KOPT-K1 (cell line): ENCODE measurements around the gene SNCAIP.

Experiments
- H3K27ac ChIP-seq: fragments of 200-600 bp; sonication (generic); 2 replicates; pipeline ENCODE4 v1.5.1; 2016; ENCODE audit warnings: antibody characterized with exemption, mild to moderate bottlenecking, low read depth, low read length; ENCODE audit not compliant: poor library complexity, severe bottlenecking
- H3K36me3 ChIP-seq: fragments of 200-600 bp; sonication (generic); 2 replicates; pipeline ENCODE4 v1.5.1; 2017; ENCODE audit warnings: antibody characterized with exemption, mild to moderate bottlenecking, low read length, moderate library complexity; ENCODE audit not compliant: insufficient read depth
- H3K9me3 ChIP-seq: fragments of 200-600 bp; sonication (generic); 2 replicates; pipeline ENCODE4 v1.5.1; 2017; ENCODE audit warnings: antibody characterized with exemption, low read length, mild to moderate bottlenecking; ENCODE audit not compliant: insufficient read depth, poor library complexity, severe bottlenecking

SNCAIP gene

DNA sequence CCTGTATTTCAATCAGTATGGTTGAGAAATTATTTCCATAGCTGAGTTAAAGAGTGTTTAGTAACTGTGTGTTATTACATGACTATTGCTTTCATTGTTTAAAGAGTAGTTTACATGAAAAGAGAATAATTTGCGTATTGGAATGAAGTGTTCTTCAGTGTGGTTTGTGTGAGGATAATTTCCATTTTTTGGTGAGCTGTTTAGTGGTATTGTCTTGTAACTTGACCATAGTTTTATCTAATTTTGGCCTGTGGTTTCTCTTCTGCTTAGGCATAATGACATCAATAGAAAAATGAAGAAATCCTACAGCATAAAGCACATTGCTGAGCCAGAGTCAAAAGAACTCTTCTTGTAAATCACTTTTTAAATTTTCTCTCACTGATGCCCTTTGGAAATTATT is 151.2 kb downstream of the SNCAIP start:
- no peak overlapping the region for H3K27ac ChIP-seq
- H3K36me3 ChIP-seq, result no peaks in the 10 kb centered on the region
- no peaks in the 10 kb centered on the region for H3K9me3 ChIP-seq

GRCh38 chr5:122464191-122464590 is 152.2 kb downstream of the SNCAIP start:
- no peaks in the 10 kb centered on the region for H3K36me3 ChIP-seq
- no peak overlapping the region for H3K27ac ChIP-seq
- H3K9me3 ChIP-seq, result no peaks in the 10 kb centered on the region

GRCh38 chr5:122465031-122465577 is 153.1 kb downstream of the SNCAIP start:
- Histone ChIP-seq H3K27ac (no peak overlapping the region), H3K9me3 (no peaks in the 10 kb centered on the region), H3K36me3 (no peaks in the 10 kb centered on the region)

GRCh38 chr5:122465994-122466393 is 154.0 kb downstream of the SNCAIP start:
- no peaks in the 10 kb centered on the region for H3K9me3 ChIP-seq
- H3K27ac ChIP-seq, result no peak overlapping the region

DNA sequence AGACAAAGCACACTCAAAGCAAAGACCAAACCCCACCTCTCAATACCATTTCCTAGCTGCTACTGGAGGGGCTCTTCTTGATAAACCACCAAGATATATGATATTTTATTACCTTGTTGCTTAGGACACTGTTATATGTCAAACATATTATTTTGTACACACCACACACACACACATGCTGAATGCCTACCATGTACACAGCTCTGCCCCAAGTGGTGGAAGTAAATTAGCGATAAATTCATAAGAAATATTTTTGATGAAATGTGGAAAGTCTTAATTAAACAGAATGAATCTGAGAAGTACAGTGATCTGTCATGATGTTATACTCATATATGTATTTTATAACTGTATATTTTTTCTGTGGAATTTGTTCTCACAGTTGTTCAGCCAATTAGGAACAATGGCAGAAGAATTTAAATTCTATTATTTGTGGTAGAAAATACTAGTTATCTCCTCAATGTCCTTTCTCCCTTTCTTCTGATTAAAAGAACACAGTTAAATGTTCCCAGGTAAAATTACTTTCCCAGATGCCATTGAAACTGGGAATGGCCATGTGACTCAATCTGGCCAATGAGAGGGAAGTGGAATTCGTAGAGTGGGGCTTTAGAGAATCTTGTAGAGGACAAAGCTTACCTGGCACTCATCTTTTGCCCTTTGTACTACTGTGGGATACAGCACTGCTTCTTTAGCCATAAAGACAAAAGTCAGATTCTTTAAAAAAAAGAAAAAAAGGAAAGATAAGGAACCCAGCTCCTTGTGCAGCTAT is 156.5 kb downstream of the SNCAIP start:
- Histone ChIP-seq H3K9me3 (no peaks in the 10 kb centered on the region), H3K36me3 (no peaks in the 10 kb centered on the region), H3K27ac (no peak overlapping the region)

More at GRCh38 chr5:122465994-122466393, 154.0 kb downstream of the SNCAIP start:
- no peaks in the 10 kb centered on the region for H3K36me3 ChIP-seq

GRCh38 chr5:122469384-122469919 is 157.4 kb downstream of the SNCAIP start:
- Histone ChIP-seq H3K27ac (no peak overlapping the region), H3K9me3 (no peaks in the 10 kb centered on the region), H3K36me3 (no peaks in the 10 kb centered on the region)

DNA sequence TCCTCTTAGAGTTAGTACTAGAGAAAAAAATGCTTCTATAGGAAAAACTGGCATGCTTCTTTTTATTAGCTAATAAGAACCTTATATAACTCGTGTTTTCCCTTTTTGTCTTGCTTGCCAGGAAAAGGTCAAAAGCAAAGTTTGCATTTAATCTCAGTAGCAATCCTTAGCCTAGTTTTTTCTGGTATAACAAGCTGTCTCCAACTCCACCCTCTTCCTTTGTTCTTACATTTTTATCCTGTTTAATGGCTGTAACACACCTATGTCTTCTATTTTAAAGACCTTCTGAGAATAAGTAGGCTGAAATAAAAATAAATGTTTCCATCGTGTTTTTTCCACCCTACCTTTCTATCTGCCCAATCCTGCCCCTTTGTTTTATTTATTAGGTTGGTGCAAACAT is 158.3 kb downstream of the SNCAIP start:
- H3K36me3 ChIP-seq, result no peaks in the 10 kb centered on the region
- no peak overlapping the region for H3K27ac ChIP-seq

GRCh38 chr5:122471031-122471751 is 159.2 kb downstream of the SNCAIP start:
- Histone ChIP-seq H3K9me3 (no peaks in the 10 kb centered on the region), H3K27ac (no peak overlapping the region), H3K36me3 (no peaks in the 10 kb centered on the region)

More for the DNA sequence above, 158.3 kb downstream of the SNCAIP start:
- no peaks in the 10 kb centered on the region for H3K9me3 ChIP-seq

DNA sequence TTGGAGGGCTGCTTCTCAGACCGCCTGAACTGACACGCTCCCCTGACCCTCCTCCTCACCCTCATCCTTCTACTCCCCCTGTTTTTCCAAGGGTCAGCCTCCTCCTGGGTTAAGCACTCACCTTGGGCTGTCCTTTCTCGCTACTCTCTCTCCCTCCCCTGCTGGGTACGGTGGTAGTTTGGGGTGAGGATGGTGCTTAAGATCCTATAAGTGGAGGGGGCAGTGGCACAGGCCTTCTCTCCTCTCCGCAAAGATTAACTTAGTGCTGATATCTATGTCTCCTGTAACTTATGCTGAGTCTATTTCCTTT is 159.7 kb downstream of the SNCAIP start:
- no peak overlapping the region for H3K27ac ChIP-seq
- H3K36me3 ChIP-seq, result no peaks in the 10 kb centered on the region
- no peaks in the 10 kb centered on the region for H3K9me3 ChIP-seq

DNA sequence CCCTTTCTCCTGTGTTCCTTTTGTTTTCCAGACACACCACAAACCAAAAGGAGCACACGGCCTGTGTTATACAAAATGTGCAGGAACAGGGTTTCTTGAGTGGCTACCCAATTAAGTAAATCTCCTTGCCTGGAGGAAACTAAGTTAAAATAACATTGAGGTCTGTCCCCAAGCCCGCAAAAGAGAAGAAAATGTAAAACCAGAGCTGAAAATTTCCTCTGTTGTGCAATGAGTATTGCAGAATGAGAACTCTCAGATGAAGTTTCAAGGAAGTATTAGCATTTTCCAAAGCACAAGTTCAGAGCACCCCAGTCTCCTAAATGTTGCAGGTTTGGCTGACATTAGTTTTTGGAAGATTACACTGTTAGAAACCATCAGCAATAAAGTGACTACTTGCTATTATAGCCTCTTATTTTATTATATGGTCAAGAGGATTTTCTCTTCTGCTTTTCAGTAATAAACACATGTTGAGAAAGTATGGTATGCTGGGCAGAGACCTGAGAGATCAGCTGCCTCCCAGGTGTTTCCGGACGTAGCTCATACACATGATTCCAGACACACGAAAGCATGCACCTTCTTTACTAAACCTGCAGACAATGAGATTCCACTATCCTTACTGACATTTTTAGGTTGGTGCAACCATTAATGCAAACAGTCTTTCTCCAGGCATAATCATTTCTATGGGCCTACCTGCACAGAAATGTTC is 161.3 kb downstream of the SNCAIP start:
- Histone ChIP-seq H3K27ac (no peak overlapping the region), H3K36me3 (no peaks in the 10 kb centered on the region), H3K9me3 (no peaks in the 10 kb centered on the region)

GRCh38 chr5:122473941-122474340 is 161.9 kb downstream of the SNCAIP start:
- no peak overlapping the region for H3K27ac ChIP-seq
- H3K36me3 ChIP-seq, result no peaks in the 10 kb centered on the region
- H3K9me3 ChIP-seq, result no peaks in the 10 kb centered on the region

DNA sequence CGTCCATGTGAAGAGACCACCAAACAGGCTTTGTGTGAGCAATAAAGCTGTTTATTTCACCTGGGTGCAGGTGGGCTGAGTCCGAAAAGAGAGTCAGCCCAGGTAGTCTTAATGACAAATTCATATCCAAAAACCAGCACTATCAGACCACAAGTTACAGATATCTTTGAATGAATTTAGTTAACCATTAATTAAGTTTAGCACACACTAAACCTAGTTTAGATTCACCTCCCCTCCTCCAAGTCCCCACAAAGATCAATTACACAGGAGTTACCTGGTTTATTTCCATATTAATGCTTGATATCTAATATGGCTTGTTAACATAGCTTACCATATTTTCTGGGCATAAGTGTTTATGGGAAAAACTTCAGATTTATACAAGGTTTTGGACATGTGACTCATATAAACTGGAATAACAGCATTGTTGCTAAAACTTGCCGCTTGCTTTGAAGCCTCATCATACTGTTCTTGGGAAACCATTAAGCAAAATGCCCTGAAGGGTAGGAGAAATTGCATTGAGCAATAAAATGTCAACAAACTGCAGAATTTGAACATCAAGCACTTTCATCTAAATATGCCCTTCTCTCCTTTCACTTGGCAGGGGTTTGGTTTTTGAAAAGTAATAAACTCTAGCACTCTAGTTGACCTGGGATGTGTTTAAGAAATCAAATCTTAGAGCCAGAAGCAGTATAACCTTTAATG is 166.9 kb downstream of the SNCAIP start:
- Histone ChIP-seq H3K9me3 (no peaks in the 10 kb centered on the region), H3K27ac (no peak overlapping the region), H3K36me3 (no peaks in the 10 kb centered on the region)

DNA sequence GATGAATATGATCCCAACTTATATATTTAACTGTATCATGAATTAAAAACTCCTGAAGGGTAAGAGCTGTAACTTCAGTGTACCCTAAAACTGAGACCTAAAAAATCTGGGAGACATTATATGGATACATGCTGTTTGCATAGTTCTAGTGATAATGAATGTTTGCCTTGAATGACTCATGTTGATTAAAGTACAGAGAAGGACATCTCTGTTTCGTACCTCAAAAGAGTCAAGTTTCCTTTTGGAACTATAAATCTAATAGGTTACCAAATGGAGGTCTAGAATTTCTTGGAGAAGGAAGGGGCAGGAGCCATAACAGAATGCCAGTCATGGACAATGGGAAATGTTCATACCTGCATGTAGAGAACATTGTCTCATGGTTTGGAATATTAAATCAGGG is 168.1 kb downstream of the SNCAIP start:
- Histone ChIP-seq H3K36me3 (no peaks in the 10 kb centered on the region), H3K9me3 (no peaks in the 10 kb centered on the region), H3K27ac (no peak overlapping the region)

- Histone ChIP-seq H3K27ac (no peak overlapping the region), H3K9me3 (no peaks in the 10 kb centered on the region)
These were observed 172.1 kb downstream of the SNCAIP start for GRCh38 chr5:122484103-122484502.

More at GRCh38 chr5:122484103-122484502, 172.1 kb downstream of the SNCAIP start:
- no peaks in the 10 kb centered on the region for H3K36me3 ChIP-seq
